NCI-H1105 (cell line): ENCODE data around the gene SLC9A6.
"Not testable (repeated sequence)": the region's sequence is repeated elsewhere in the genome, so short reads cannot be mapped to it uniquely, and the experiment has no call there.

Experiments used
- DNase-seq: peaks from one replicate; lab custom pipeline; 2025; lab: John Stamatoyannopoulos, UW

Gene SLC9A6

DNA sequence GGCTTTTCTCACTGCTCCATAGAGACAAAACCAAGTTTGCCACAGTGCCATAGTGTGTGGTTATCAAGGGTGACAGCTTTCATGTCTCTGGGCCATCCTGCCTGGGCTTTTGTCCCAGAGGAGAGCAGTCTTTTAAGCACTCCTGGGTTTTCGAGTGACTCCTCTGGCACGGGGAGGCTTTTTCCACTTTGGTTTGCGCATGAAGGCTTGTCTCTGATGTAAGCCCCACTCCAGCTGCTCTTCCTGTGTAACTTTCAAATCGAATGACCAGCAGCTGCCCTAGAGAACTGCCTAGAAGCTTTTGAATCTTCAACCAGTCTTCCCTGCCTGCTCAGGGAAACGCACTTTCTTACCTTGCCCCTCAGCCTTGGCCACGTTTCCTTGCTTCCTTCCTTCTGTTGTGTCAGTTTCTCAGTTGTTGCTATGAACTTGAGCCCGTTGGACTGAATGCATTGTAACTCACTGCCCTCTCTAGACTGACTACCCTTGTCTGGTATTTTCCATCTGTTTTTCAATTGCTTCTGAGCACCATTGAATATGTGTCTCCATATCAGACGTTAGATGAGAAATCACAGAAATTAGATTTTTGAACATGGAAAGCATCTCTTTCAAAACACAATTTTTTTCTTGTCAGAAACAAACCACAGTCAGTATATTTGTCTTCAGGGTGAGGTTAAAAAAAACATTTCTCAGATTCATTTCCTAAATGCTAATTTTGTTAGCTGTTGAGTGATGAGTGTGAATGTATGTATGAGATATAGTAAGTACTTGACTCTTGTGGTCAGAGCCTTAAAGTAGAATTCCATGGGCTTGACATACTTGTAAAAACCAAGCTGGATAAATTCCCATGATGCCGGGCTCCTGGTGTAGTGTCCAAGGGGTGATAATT, 45.3 kb downstream of the SLC9A6 start:
- DNase-seq: no peak

DNA sequence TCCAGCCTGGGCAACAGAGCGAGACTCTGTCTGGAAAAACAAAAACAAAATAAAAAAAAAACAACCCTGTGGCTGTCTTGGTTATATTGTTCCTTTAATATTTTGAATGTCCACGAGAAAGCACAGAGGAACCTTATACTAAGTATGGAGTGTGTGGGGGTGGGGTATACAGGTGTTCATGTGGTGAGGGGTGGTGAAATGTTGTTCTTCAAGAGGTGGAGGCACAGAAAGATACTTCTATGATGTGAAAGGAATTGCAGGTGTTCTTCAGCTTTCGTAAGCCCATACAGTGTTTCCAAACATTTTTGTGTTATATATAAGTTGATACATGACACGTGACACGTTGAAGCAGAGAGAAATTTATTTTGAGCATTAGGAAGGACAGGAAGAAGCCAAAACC, 46.4 kb downstream of the SLC9A6 start:
- DNase-seq: no peak

DNA sequence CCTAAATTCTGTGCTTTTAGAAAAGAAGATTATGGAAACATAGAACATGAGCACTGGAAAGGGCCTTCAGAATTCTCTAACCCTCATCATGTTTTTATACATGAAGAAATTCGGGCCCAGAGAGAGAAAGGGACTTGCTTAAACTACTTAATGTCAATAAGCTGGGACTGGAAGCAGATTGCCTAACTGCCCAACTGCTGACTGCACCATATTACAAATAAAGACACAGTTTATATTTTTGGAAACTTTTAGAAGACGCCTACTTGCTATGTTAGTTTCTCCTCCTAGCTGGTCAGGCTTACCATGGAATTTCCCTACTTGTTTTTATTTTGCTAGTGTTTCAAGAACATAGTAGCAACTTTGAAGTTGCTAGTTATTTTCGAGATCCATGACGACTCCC, 47.1 kb downstream of the SLC9A6 start:
- no peak for DNase-seq

DNA sequence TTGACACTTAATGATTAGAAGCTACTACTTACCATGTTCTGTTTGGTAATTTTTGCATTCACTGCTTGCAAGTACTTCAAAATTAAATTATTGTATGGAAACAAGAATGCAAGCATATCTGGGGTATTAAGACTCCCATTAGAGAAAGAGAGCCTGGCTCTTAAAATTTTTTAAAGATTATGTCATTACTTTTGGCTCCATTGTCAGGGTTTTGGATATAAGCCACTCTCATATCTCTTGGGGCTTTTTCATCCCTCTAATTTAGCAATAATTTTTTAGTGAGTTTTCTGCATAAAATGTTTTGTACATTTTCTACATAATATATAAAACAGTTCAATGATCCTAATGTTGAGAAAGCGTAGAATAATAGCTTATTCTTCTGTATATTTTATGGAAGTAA, 49.4 kb downstream of the SLC9A6 start:
- DNase-seq: no peak

DNA sequence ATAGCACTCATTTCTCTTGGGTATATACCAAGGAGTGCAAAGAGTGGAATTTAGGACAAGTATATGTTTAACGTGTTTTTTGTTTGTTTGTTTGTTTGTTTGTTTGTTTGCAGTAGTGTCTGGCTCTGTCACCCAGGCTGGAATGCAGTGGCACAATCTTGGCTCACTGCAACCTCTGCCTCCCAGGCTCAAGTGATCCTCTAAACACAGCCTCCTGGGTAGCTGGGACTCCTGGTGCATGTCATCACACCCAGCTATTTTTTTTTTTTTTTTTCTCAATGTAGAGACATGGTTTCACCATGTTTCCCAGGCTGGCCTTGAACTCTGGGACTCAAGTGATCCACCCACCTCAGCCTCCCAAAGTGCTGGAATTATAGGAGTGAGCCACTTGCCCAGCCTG, 50.4 kb downstream of the SLC9A6 start:
- no peak for DNase-seq

DNA sequence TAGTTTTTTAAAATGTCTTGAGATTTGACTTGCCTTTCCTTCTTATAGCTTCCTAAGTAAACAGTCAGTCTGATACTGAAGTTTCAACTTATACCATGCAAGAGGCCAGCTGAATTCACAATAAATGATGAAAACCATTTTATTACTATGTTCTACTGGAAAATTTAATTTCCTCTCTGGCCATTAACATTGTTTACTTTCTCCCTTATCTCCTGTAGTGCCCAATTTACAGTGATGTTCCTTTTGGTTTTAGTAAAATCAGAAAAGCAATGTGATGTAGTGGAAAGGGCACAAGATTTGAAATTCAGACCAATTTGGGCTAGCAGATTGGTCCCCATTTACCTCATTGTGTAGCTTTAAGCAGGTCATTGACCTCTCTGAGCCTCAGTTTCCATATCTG, 54.2 kb downstream of the SLC9A6 start:
- no peak for DNase-seq

DNA sequence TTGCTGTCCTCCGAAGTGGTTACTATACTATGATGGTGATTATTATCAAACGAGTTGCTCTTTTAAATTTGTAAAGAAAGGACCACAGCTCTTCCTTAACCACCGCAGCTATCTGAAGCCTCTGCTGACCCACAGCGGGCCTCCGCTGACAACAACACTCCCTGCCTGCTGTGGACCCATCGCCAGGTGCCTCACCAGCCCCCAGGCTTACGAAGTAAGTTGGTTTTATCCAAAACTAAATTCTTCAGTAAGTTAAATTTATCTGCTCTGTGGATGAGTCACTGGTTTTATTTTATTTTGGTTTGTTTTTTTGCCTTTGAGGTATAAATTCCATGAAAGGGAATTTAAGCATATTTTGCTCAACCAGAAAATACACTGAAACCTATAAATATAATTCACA, 54.7 kb downstream of the SLC9A6 start:
- DNase-seq: no peak

DNA sequence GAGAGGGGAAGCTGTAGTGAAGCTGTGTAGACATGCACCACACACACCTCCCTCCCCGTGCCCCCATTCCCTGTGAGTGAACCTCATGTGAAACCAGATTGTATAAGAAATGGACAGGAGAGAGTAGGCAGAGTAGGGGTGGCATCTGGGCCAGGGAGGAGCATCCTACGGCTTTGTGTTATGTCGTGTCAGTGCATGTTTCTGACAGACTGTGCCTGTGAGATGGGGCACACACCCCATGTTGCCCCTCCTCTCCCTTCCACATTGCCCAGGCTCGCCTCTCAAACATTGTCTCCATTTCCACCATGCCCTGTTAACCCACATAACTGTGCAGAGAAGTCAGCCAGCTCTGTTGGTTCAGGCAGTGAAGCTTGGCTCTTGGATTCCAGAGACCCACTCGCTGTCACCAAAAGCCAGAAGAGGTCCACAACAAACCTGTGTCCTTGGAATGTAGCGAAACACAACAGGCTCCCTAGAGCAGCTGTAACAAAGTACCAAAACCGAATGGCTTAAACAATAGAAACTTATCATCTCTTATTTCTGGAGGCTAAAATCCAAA, 56.1 kb downstream of the SLC9A6 start:
- no peak for DNase-seq

DNA sequence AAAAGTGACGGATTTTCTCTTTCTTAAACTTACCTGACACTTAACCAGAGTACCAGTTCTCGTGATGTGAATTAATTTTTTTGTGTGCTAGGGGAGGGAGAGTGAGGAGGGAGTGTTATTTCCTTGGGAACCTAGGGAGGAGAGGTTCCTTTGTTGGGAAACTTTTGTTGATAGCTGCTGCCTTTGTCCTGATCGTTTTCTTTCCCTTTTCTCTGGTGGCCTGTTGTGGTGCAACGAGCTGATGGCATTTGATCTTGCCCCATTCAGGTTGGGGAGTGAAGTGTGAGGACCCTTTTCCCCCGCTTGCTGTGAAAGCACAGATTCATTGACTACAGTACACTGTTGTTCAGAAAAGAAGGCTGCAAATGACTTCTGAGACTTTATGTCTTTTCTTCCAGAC, 59.8 kb downstream of the SLC9A6 start:
- no peak for DNase-seq

DNA sequence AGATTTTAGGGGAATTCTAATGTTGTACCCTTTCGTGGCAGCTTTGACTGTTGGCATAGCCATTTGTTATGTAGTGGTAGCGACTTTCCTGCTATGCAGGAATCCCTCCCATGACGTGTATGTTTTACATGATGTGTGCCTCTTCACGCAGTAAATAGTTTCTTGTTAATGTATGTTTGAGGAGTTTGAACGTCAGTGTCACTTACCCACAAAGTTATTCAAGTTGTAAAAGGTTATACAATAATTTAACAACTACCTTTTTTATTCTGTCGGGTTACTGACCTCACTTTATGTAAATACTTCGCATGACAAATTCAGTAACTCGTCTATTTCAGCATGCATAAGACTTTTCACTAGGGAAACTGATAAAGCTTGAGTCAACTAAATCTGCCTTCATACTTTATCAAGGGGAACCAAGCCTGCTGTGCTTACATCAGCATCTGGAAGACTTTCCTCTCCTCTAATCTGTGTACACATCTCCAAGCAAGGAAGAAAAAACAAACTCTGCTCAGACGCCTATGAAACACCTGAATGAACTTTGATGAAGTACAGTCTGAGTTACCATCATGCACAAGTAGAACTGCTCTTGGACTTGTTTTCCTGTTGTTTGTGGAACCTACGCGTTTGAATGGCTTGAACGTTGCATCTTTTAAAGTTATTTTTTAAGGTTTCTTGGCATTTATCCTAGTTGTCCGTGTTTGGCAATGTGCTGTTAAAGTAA, 61.2 kb downstream of the SLC9A6 start:
- no peak for DNase-seq

DNA sequence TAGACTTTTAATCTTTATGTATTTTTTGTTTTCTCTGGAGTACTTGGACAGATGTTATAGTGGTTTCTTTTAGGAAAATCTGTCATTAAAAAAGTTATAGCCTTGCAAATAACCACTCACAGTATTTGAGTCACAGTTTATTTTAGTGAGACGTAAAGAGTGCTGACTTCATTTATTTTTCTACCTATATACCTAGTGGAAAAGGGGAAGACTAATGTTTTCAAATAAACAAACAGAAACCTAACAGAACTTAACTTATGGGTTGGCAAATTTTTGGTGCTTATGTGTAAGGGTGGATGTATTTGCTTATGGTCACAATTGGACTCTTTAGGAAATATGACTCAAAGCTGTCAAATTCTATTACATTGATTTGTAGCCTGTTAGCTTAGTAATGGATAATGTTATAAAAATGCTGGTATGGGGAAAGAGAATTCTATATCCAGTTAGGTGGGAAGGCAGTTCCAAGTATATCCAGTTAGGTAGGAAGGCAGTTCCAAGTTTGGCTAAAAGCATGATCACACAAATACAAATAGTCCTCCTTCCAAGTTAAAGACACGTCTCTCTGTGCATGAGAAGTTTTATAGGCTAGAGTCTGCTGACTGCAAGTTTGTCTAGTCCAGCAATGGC, 61.9 kb downstream of the SLC9A6 start:
- no peak for DNase-seq

DNA sequence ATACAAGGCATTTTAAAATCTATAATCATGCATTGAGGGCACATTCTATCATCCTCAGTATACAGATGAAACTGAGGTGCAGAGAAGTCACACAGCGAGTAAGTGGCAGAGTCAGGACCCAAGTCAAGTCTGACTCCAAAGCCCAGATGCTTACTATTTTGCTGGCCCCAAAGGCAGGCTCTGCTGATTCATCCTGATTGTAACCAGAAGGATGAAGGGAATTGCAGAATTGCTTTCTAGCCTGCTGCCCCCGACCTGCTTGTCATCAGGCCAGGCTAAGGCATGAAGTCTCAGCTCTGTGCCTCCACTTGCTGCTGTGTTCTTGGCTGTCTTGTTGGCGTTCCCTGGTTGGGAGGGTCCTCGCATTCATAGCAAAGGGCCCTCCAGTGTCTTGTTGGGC, 62.7 kb downstream of the SLC9A6 start:
- no peak for DNase-seq

DNA sequence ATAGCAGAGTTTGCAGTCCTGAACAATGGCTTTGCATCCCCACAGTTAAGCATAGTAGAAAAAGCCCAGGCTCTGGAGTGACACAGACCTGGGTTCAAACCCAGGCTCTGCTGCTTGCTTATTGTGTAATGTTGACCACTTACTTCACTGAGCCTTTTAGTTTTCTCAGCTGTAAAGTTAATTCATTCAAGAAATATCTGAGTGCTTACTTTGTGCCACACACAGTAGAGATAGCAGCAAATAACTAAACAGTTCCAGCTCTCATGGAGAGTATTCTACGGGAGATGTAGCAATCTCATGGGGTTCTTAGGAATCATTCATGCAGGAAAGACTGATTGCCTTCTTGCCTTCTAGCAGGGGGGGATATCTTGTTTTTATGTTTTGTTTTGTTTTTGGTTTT, 63.2 kb downstream of the SLC9A6 start:
- DNase-seq: no peak

DNA sequence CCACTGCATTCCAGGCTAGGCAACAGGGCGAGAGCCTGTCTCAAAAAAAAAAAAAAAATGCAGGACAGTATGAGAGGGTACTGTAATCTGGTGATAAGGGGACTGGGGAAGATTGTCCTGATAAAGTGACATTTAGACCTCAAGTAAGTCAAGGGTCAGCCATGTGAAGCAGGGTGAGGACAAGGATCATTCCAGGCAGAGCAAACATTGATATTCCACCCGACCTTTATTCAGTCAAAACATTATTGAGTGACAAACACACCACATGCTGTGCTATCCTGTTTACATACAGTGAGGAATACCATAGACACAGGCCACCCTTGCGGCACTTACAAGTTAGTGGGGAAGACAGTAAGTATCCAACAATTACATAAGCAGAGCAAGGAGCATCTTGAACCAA, 64.4 kb downstream of the SLC9A6 start:
- DNase-seq: no peak

DNA sequence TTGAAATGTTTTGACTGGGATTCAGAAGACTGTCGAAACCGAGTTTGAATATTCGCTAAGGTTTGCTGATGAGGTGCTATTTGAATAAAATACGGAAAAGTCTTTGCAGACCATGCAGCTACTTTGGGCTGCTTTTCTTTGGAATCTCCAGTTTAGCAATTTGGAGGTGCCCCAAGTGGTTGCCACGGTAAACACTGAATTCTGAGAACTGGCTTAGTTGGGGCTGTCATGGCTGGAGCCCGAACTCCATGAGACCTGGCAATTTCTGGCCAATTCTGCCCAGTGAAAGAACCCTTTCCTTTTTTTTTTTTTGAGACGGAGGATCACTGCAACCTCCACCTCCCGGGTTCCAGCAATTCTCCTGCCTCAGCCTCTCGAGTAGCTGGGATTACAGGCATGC, 65.6 kb downstream of the SLC9A6 start:
- DNase-seq: not testable (repeated sequence)

DNA sequence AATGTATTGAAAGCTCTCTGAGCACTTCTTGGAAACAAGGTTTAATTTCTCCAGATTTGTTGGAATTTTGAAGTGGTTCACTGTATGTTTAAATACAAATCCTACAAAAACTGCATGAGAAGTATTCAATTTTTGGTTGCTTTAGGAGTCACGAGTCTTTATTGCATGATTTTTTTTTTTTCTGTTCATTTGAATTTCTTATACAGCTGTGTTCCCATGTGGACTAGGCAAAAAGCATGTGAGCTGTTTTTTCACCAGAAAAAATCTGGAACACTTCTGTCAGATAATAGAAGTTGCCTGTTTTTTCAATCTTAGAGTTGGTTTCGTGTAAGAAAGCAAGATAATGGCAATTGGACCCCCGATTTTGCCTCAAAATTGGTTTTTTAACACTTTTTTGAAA, 66.4 kb downstream of the SLC9A6 start:
- no peak for DNase-seq

DNA sequence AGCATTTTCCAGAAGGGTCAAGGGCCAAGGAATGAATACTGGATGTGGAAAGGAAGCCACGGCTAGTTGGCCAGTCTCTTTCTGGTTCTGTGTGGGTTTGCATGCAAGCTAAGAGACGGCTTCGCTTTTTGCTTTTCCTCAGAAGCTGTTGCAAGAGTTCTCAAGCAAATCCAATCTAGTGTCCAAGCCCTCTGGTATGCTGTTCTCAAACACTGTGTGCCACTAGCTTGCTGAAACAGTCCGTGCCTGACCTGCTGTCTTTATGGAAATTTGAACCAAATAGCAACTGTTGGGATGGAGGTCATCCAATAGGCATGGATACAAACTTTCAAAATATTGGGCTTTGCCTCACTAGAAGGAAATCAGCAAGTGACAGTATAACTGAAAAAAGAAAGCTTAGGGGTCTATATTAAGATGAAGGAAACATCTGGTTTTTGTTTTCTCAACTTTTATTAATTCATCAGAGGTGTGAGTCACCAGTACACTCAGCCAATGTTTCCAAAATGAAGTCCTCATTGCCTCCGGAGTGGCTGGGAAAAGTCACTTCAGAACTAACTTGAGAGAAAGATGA, 70.5 kb downstream of the SLC9A6 start:
- no peak for DNase-seq

DNA sequence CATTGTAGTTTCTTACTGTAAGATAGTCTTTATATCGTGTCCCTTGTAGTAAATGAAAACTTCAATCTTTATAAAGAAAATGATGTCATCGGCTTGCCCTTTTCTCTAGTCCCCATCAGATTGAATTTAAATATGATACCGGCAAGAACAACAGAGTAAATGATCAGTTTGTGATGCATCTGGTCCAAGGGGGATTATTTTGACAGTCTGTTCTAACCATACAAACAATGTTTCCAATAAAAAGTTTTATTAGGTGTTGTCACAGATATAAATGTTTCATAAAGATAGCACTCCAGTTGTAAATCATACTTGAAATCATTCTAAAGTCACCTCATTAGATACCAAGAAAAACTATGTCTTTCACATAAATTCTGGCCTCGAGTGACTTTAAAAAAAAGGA, 72.3 kb downstream of the SLC9A6 start:
- no peak for DNase-seq

DNA sequence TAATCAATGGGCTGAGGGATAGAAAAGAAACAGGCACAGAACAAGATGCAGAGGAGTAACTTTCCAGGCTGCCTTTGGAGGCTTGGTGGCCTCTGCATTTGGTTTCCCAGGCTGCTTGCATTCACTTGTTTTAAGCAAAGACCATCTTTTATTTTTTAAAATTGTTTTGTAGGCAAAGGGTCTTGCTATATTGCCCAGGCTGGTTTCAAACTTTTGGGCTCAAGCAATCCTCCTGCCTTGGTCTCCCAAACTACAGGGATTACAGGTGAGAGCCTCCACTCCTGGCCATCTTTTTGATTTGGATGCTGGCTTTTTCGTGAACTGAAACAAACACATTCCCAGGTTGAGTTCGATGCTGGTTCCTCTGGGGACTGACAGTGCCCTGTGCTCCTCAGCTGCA, 74.1 kb downstream of the SLC9A6 start:
- no peak for DNase-seq

DNA sequence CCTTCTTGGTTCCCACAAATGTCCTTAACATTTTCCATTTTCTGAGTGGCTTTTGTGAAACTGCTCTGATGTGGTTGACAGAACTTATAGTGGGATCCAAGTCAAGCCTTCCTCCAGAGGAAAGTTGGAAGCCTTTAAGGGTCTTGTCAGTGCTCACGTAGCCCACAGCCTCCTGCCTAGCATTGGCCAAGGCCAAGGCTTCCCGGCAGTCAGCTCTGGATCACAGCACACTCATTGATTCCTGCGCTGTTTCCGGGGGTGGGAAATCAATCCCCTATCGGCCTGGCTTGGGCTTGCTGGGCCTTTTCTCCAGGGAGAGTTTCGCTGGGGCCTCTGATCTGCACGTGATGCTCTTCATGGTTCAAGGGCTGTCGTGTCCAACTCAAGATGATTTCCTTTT, 76.1 kb downstream of the SLC9A6 start:
- DNase-seq: no peak

DNA sequence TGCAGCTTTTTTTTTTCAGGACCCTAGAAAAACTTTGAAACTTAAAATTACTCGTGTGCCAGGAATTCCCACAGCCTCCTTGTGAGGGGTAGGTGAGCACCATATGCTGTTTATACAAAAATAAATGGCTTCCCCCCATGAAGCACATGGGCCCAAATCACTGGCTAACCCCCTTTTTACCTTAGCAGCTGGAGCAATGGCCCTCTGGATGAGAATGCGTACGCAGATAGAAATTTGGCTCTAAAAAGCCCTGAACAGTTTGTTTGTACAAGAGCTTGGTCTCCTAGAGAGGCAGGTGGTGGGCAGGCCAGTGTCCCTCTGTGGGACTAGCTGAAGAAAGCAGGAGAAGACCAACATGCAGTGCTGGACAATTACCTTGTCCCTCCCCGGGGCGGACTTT, 76.5 kb downstream of the SLC9A6 start:
- DNase-seq: no peak

DNA sequence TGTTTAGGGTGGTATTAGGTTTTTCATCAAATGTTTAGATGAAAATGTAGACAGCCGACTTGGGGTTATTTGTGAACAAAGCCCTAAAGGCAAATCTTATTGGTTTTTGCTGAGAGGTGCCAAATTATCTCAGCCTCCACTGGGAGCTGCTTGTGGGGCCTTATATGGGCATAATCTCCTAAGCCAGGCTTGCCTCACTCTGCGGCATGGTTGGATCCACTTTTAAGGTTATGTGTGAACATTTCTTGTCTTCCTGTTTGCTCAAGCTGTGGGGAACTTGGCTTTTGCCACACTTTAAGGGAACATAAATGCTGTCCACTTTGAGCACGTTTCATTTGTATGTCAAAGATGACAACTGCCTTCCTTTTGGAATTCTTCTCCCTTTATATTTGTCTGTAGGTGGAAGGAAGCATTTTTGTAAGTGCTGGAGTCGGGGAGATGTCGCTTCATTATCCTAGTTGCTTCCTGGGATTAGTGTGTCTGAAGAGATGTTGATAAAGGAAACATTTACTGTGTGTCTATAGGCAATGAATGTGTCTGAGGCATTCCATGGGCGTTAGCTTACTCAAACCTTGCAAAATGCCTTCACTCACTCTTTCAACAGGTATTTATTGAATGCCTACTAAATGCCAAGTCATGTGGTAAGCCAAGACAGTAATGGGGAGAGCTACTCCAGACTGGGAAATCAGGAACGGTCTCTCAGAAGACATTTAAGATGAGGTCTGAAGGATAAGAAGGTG, 78.3 kb downstream of the SLC9A6 start:
- no peak for DNase-seq
